Endodermal cell (in vitro differentiated cells): ENCODE results near the gene CAMTA1. TPM values are rescaled to one million over a fixed set of nuclear protein-coding genes. Genes with fewer than 3 reads are reported as not detected.
A peak's percentile ranks its signal among the peaks of the same experiment; 100 is the strongest.

ENCODE experiments used
- DNase-seq: peaks from one replicate; pipeline ENCODE4 v3.0.0-alpha.2; 2017
- H3K27ac ChIP-seq: 2 replicates; pipeline ENCODE4 v1.5.1; 2013; ENCODE audit warnings: mild to moderate bottlenecking, low read depth, low read length, moderate library complexity
- H3K27me3 ChIP-seq: 2 replicates; pipeline ENCODE4 v1.6.1; 2013; ENCODE audit warnings: mild to moderate bottlenecking, low read length, moderate library complexity; ENCODE audit not compliant: insufficient read depth, control insufficient read depth, poor library complexity, severe bottlenecking
- H3K36me3 ChIP-seq: 2 replicates; pipeline ENCODE4 v1.7.0; 2013; ENCODE audit warnings: mild to moderate bottlenecking, low read length, moderate library complexity; ENCODE audit not compliant: control insufficient read depth, insufficient read depth
- H3K4me1 ChIP-seq: one replicate; pipeline ENCODE4 v1.7.0; 2013; ENCODE audit warnings: low read length; ENCODE audit not compliant: control insufficient read depth, insufficient read depth
- H3K4me3 ChIP-seq: 2 replicates; pipeline ENCODE4 v1.5.1; 2013; ENCODE audit warnings: mild to moderate bottlenecking, low read length, moderate library complexity
- H3K9ac ChIP-seq: 2 replicates; pipeline ENCODE4 v1.6.1; 2013; ENCODE audit warnings: mild to moderate bottlenecking, low read length, moderate library complexity; ENCODE audit not compliant: poor library complexity, severe bottlenecking; ENCODE audit errors: extremely low read depth
- H3K9me3 ChIP-seq: 2 replicates; pipeline ENCODE4 v1.6.1; 2013; ENCODE audit warnings: mild to moderate bottlenecking, low read length, moderate library complexity; ENCODE audit not compliant: control insufficient read depth
- H3K27ac Mint-ChIP-seq: 2 replicates; pipeline ENCODE4 v1.8.0; 2020; ENCODE audit warnings: mixed read lengths
- H3K27me3 Mint-ChIP-seq: 2 replicates; pipeline ENCODE4 v1.8.0; 2021; ENCODE audit warnings: mild to moderate bottlenecking, mixed read lengths; ENCODE audit not compliant: insufficient read depth
- H3K36me3 Mint-ChIP-seq: 2 replicates; pipeline ENCODE4 v1.8.0; 2020; ENCODE audit warnings: low read depth, mixed read lengths
- H3K4me1 Mint-ChIP-seq: 2 replicates; pipeline ENCODE4 v1.8.0; 2020; ENCODE audit warnings: mixed read lengths
- H3K4me3 Mint-ChIP-seq: 2 replicates; pipeline ENCODE4 v1.8.0; 2020; ENCODE audit warnings: mild to moderate bottlenecking, moderate library complexity, mixed read lengths
- H3K9me3 Mint-ChIP-seq: 2 replicates; pipeline ENCODE4 v1.8.0; 2020; ENCODE audit warnings: mild to moderate bottlenecking, mixed read lengths
- CTCF ChIP-seq: fragments of 200-600 bp; sonication (generic); conservative IDR thresholded peaks from 2 replicates; pipeline ENCODE4 v1.5.0; 2021; ENCODE audit warnings: antibody characterized with exemption, mild to moderate bottlenecking
- WGBS, 2 experiments: methylation state at CpG; one replicate each; pipeline versions ENCODE4 v1.1.5 to v1.1.7; 2013; ENCODE audit warnings: missing lambda C conversion rate in 2 of 2, mixed read lengths in 1 of 2; ENCODE audit not compliant: insufficient coverage in 1 of 2, insufficient read length in 1 of 2; 5-methylcytosine and 5-hydroxymethylcytosine counted together
- total RNA-seq, 2 donors: library from RNA; stranded (reverse); fragmentation: NEBNext Ultra II Directional in 1 of 2; extraction: Animal tissue kit (Norgen Biotek cat#: 25700) in 1 of 2; gene quantifications; 2 replicates in 1 of 2; 3 replicates in 1 of 2; pipeline ENCODE4 v1.2.1, GENCODE V29; 2021

Gene CAMTA1
- total RNA-seq, 2 donors from 2014 or later: 123 to 137 TPM

- no peaks in the 10 kb centered on the region for H3K9me3 ChIP-seq
- no peaks in the 10 kb centered on the region for H3K9me3 Mint-ChIP-seq
- no peaks in the 10 kb centered on the region for H3K4me1 ChIP-seq
- peak overlapping the region; percentile 67 for H3K9ac ChIP-seq
- H3K4me3 Mint-ChIP-seq: peak overlapping the region; percentile 61
- no peak overlapping the region for H3K27ac Mint-ChIP-seq
- peak overlapping the region; percentile 73 for H3K4me3 ChIP-seq
- H3K36me3 Mint-ChIP-seq: no peaks in the 10 kb centered on the region
- peaks cover 14% of the 10 kb centered on the region for H3K27me3 Mint-ChIP-seq
- no peaks in the 10 kb centered on the region for H3K4me1 Mint-ChIP-seq
- H3K36me3 ChIP-seq: no peaks in the 10 kb centered on the region
- DNase-seq: no peak
- peaks cover 17% of the 10 kb centered on the region for H3K27me3 ChIP-seq
- H3K27ac ChIP-seq: peak overlapping the region; percentile 98
- no peak for TF ChIP-seq CTCF
- 92 to 94% methylated on average over 8 to 17 of the region's 17 CpGs for WGBS, 2 experiments
These were observed 894.1 kb downstream of the CAMTA1 start for GRCh38 chr1:7679159-7679872.

GRCh38 chr1:7679873-7680206 lies 894.6 kb downstream of the CAMTA1 start:
- 4 to 8% methylated on average over 11 to 14 of the region's 14 CpGs for WGBS, 2 experiments
- peak overlapping the region; percentile 98 for H3K27ac ChIP-seq
- H3K27ac Mint-ChIP-seq: no peak overlapping the region

GRCh38 chr1:7680207-7680954 lies 895.1 kb downstream of the CAMTA1 start:
- peak overlapping the region; percentile 61 for H3K4me3 Mint-ChIP-seq
- H3K9me3 ChIP-seq: no peaks in the 10 kb centered on the region
- peak overlapping the region; percentile 73 for H3K4me3 ChIP-seq
- peak overlapping the region; percentile 67 for H3K9ac ChIP-seq
- H3K4me1 Mint-ChIP-seq: no peaks in the 10 kb centered on the region
- WGBS, 2 experiments: 1 to 3% methylated on average over 9 to 89 of the region's 89 CpGs
- H3K36me3 Mint-ChIP-seq: no peaks in the 10 kb centered on the region
- no peaks in the 10 kb centered on the region for H3K4me1 ChIP-seq
- peaks cover 17% of the 10 kb centered on the region for H3K27me3 Mint-ChIP-seq
- TF ChIP-seq CTCF: no peak
- peak overlapping the region; percentile 70 for H3K27ac Mint-ChIP-seq
- no peaks in the 10 kb centered on the region for H3K9me3 Mint-ChIP-seq
- peak overlapping the region; percentile 98 for H3K27ac ChIP-seq
- H3K36me3 ChIP-seq: no peaks in the 10 kb centered on the region
- DNase-seq: peak; percentile 82
- H3K27me3 ChIP-seq: peaks cover 17% of the 10 kb centered on the region

More at GRCh38 chr1:7679873-7680206, 894.6 kb downstream of the CAMTA1 start:
- TF ChIP-seq CTCF: no peak
- H3K4me1 ChIP-seq: no peaks in the 10 kb centered on the region
- peak overlapping the region; percentile 73 for H3K4me3 ChIP-seq
- no peaks in the 10 kb centered on the region for H3K36me3 ChIP-seq
- Mint-ChIP-seq H3K27me3 (peaks cover 16% of the 10 kb centered on the region), H3K9me3 (no peaks in the 10 kb centered on the region), H3K36me3 (no peaks in the 10 kb centered on the region), H3K4me3 (peak overlapping the region; percentile 61), H3K4me1 (no peaks in the 10 kb centered on the region)
- peaks cover 17% of the 10 kb centered on the region for H3K27me3 ChIP-seq
- no peaks in the 10 kb centered on the region for H3K9me3 ChIP-seq
- DNase-seq: no peak
- H3K9ac ChIP-seq: peak overlapping the region; percentile 67
